ENCODE measurements around the gene TMEM236.

TMEM236 gene

DNA sequence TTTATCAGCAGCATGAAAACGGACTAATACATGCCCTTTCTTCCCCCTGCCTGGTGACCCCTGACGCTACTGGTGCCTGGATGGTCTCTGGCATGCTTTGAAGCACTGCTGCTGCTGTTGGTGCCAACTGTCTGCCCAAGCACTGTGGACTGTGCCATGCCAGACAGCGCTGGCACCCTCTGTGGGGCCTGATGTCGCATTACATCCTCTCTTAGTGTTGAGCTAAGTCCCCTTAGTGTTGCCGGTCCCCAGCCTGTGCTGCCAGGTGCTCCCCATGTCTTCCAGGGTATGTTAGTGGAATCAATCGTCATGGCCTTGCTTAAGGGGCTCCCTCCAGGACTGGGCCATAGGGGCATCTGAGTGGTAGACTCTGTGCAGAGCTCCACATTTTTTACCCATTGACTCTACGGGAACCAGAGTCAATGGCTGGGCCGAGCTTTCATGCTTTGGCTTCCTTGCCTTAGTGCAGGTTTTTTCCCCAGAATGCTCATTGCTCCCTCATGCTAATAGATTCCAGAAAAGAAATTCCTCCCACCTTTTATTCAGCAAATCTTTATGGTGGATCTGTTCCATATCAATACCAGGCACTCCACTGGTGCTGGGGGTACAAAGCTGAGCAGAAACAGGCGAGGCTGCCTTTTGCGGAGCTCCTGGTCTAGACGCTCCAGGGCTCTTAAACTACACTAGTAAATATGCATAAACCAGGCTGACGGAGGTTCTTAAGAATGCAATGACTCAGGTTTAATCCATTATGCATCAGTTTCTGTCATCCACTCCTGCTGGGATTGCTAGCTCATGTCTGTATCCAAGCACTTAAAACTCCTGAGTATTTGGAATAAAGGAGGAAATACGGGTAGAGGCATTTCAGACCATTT is 35.3 kb downstream of the TMEM236 start:
- DNase-seq (ENCODE audit: low read depth in 2 of 2, low spot score in 1 of 2) = no peak

DNA sequence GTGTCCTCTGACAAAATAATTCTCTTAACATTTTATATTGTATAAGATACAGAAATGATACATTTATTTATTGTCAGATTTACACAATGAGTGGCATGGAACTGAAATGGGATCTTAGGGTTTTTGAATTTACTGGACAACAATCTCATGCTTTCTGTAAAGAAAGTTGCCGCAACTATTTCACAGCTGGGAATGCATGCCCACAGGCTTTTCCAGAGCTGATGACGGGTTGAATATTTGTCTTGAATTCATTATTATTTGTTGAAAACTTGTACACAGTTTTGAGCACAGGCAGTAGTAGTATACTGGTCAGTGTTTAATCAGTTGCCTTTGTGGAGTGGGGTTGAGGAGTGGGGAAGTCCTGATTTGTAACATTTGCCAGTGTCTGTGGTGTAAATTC is 36.6 kb downstream of the TMEM236 start:
- no peak for DNase-seq (ENCODE audit: low read depth in 2 of 2, low spot score in 1 of 2)

DNA sequence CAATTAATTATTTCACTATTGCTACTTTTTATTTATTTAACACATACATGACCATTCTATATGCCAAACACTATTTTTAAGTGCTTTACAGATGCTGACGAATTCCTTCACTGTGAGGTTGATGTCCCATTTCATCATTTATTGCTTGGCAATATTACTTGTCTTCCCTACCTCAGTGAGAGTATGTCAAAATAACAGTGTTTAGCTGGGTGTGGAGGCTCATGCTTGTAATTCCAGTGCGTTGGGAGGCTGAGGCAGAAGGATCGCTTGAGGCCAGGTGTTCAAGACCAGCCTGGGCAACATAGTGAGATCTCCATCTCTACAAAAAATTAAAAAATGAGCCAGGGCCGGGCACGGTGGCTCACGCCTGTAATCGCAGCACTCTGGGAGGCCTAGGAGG is 37.4 kb downstream of the TMEM236 start:
- no peak for DNase-seq (ENCODE audit: low read depth in 2 of 2, low spot score in 1 of 2)

DNA sequence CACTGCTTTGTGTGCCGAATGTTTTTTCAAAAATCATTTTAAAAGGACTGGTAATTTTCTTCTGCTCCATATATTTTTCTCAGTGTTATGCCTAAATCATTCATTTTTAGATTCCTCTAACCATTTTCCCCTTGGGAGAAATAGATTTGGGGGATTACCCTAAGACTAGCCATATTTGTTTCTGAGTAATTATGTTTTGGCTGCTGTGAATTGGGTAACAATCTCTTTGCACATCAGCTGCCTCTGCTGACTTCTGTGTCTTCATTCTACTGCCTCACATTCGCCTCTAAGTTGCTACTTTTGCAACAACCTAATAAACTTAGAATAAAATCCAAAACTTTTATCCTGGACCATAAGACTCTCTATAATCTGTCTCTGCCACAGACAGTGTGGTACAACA is 38.6 kb downstream of the TMEM236 start:
- DNase-seq (ENCODE audit: low read depth in 2 of 2, low spot score in 1 of 2) = no peak

DNA sequence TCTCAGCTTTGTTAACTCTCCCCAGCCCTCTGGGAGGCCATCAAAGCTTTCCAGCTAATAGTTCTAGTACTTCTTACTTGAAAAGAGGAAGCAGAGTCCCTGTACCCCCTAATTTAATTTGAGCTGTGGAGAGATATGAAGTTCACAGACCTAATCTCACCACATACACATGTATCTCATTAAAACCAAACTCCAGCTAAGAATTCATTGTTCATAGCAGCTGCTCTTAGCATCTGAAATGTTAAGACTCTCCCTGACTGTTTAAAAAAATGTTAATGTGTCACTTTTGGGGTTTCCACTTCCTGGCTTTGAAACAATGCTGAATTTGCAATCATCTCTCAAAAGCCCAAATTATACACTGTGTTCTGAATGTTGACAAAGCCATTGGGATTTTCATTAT is 41.0 kb downstream of the TMEM236 start:
- no peak for DNase-seq (ENCODE audit: low read depth in 2 of 2, low spot score in 1 of 2)

DNA sequence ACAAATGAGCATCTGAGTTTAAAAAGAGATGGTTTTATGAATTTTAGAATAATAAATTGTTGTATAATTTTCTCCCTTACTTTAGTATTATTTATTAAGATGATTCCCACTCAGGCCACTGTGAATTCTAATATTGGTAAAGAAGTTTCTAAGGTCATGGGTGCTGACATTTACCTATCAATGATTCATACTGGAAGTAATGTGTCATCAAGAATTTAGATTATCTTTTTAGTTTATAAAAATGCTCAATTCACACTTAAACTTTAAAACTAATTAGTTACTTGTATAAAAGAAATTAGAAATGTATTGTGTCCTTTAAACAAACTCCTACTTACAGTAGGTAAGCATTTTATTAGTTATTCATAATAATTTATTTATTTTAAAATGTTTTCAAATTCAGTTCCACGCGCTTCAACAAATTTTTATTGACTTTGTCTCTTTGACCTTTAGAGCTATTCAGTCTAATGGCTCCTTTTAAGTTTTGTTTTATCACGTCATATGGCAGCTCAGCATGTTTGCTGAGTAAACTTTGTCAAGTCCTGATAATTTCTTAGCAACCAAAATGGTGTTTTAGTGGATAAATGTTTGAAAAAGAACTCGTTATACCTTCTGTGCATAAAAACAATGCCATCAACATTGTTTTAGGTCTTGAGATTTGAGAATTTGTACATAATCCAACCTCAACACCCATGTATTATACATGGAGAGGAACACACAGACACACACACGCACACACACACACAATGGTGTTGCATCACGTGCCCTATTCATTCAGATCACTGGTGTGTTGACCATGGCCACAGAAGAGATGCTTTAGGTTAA is 42.0 kb downstream of the TMEM236 start:
- no peak for DNase-seq (ENCODE audit: low read depth in 2 of 2, low spot score in 1 of 2)

DNA sequence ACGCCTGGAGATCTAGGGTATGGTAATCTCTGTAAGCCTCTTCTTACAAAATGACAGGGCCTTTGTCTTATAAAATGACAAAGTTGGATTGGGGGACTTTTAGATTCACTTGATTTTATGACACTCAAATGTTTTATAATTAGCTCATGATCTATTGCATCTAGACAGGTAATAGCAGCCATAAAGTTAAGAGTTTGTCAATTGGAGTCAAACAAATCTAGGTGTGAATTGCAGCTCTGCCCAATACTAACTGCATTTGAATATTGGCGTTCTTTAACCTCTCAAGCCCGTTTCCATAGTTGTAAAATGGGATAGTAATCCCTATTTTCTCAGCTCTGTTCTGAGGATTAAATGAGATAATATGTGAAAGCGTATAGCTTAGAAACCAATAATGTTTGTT is 43.1 kb downstream of the TMEM236 start:
- no peak for DNase-seq (ENCODE audit: low read depth in 2 of 2, low spot score in 1 of 2)

DNA sequence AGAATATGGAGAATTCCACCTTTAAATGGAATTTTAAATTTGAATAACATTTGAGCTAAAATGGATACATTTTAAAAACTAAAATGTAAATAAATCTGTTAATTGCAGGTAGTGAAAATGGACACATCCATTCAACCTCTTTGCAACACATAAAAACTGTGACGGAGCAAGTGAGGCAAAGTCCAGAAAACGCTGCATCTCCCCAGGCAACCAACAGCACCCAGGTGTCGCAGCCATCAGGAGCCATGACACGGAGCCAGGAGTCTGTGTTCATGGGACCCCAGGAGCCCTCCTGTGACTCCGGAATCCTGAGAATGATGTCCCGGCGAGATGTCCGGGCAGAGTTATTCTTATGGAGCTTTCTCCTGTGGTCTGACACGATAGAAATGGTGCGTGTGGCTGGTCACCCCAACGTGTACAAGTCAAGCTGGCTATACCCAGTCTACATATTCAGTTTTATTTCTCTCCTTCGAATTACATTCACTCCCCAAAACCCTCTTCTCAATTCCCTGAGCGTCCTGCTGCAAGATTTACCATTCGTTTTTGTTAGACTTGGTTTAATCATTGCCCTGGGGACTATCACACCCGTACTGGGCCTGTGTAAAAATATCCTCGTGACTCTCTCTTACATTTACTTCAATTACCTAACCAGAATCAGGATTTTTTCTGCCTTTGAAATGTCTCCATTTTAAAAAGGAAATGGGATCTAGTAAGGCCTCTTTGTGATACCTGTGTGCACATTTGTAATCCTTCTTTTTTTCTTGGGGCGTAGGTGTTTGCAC is 44.0 kb downstream of the TMEM236 start:
- DNase-seq (ENCODE audit: low read depth in 2 of 2, low spot score in 1 of 2) = no peak

DNA sequence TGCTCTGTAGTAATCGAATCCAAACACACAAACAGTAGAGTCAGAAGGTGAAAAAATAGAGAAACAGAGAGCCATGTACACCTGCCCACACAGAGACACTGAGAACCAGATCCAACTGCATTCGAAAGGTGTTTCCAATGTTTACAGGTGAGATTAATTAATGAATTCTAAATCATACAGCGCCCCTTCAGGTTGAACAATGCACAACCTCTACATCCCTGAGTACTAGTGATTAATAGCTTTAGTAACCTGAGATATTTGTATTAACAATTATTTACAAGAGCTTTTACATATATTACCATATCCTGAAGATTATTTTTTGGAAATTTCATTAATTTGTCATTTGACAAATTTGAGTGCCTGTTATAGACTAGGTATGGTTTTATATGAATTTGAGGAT is 49.5 kb downstream of the TMEM236 start:
- no peak for DNase-seq (ENCODE audit: low read depth in 2 of 2, low spot score in 1 of 2)

DNA sequence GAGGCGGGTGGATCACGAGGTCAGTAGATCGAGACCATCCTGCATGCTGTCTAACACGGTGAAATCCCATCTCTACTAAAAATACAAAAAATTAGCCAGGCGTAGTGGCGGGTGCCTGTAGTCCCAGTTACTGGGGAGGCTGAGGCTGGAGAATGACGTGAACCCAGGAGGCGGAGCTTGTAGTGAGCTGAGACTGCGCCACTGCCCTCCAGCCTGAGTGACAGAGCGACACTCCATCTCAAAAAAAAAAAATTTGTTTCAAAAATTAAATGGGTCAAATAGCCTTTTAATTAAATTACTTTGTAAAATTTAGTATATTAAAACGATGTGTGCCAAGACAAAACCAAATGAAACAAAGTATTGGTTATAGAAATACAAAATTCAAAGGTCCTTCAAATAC is 50.3 kb downstream of the TMEM236 start:
- no peak for DNase-seq (ENCODE audit: low read depth in 2 of 2, low spot score in 1 of 2)

DNA sequence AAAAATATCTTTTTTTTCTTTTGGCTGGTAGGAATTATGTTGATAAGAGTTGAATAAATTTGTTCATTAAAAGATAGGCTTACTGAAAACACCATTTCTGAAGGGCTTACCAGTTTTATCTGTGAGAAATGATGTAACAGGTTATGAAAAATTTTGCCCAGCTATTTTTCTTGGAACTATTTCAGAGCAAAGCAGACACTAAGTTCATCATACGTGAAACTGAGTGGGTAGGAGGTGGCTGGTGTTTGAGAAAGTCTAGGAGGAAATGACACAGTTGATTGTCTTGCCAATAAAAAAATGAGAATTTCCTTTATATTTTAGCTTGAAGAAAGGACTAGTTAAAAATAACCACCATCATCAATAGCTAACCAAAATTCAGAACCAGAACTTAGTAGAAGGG is 51.0 kb downstream of the TMEM236 start:
- DNase-seq (ENCODE audit: low read depth in 2 of 2, low spot score in 1 of 2) = no peak

DNA sequence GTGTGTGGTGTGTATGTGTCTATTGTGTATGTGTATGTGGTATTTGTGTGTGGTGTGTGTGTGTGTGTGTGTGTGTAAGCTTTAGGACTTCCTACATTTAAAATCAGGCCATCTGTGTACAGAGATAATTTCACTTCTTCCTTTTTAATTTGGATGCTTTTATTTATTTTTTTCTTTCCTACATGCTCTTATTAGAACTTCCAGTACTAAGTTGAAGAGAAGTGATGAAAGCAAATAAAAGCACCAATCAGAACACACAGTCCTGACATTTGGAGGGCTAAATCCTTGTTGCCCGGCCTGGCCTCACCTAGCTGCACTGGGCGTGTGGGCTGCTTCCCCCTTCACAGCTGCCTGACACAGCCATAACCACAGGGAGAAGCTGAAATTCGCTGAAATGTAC is 53.3 kb downstream of the TMEM236 start:
- DNase-seq (ENCODE audit: low read depth in 2 of 2, low spot score in 1 of 2) = no peak

DNA sequence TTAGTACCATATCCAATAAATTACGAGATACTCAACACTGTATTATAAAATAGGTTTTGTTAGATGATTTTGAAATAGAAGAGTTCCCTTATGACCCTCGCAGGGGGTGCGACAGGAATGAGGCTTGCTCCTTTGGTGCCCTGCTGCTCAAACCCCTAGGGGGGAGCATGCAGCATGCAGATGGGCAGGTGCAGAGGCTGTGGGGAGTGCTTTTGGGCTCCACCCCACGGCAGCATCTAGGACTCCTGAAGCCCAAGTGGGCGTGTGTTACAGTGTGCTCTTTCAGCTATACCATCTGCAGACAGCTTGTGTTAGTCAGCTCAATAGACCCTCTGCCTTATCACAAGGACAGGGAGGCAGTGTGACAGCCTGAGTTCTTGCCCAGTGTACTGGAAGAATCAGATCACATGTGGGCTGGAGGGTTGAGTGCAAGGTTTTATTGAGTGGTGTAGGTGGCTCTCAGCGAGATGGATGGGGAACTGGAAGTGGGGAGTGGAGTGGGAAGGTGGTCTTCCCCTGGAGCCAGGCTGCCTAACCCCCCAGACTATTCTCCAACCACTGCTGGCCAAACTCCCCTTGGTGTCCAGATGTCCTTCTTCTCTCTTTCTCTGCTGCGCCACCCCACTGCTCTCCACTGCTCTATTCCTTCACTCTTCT is 54.0 kb downstream of the TMEM236 start:
- DNase-seq (ENCODE audit: low read depth in 2 of 2, low spot score in 1 of 2) = no peak

DNA sequence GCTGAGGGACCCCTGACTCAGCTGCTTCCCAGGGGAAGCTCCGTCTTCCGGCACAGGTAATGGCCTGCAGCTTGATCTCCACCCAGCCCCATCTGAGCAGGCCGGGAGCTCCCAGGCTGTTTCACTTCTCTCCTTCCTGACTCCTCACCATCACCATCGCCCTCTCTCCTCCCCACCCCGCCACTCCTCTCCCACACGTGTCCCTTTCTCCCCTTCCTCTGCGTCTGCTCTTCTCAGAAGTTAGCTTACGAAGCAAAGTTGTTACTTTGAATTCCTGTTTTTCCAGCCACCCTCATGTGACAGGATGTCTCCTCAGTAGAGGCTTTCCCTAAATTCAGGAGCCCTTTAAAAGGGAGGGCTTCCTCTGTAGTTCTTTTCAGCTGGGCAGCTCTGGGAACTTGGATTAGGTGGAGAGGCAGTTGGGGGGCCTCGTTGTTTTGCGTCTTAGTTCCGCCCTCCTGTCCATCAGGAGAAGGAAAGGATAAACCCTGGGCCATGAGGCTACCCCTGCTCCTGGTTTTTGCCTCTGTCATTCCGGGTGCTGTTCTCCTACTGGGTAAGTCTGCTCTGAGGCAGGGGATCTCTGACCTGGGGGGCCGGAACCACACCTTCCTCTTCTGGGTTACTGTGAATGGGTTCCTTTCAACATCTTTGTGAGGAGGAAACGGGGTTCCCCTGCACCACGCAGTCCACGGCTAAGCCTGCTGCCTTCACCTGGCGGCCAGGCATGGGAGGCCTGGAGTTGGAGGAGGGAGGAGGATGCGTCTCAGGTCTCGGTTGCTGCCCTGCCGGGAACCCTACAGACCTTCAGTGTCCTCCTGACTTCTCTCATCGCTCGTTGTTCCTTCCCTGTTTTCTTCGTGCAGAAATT is 57.2 kb downstream of the TMEM236 start, which contains the start of gene MRC1:
Gene MRC1 (plus strand): TSS at position 378 of the 871 bp plus-strand sequence. CDS start 118 bp downstream, at position 496.
- DNase-seq (ENCODE audit: low read depth in 2 of 2, low spot score in 1 of 2) = no peak

DNA sequence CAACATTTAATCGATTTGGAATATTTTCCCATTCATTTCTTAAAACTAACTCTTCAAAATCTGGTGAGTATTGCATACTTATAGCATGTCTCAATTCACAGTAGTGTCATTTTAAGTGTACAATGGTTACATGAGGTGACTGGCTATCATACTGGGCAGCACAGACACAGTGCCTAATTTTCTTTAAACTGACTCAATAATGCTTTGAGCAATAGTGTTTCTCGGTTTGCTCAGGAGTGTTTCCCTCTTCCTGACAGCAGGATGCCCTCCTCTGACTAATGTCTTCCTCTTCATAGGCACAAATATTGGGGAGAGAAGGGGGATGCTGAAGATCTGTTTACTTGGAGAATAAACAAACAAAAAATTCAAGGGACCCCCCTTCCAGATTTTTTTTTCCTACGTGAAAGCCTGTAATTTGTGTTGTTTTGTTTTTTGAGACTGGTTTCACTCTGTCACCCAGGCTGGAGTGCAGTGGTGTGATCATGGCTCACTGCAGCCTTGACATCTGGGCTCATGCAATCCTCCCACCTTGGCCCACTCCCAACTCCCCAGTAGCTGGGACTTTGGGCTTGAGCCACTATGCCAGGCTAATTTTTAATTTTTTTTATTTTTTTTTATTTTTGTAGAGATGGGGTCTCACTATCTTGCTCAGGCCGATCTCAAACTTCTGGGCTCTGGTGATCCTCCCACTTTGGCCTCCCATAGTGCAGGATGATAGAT is 59.3 kb downstream of the TMEM236 start:
- no peak for DNase-seq (ENCODE audit: low read depth in 2 of 2, low spot score in 1 of 2)

DNA sequence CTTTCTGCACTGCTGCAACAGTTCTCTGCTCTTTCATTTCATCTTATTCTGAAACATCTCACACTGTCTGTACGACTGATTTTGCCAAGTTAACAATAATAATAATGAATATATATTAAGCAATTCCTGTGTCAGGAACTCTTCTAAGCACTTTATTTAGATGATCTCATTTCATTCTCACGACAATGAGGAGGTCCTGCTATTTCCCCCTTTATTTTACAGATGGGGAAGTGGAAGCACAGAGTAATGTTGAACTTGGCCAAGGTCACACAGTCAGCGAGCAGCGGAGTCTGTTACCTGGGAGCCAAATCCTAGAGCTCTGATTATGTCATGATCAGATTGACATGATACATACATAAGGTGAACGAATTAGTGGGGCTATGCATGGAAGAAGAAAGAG is 63.0 kb downstream of the TMEM236 start:
- DNase-seq (ENCODE audit: low read depth in 2 of 2, low spot score in 1 of 2) = no peak

DNA sequence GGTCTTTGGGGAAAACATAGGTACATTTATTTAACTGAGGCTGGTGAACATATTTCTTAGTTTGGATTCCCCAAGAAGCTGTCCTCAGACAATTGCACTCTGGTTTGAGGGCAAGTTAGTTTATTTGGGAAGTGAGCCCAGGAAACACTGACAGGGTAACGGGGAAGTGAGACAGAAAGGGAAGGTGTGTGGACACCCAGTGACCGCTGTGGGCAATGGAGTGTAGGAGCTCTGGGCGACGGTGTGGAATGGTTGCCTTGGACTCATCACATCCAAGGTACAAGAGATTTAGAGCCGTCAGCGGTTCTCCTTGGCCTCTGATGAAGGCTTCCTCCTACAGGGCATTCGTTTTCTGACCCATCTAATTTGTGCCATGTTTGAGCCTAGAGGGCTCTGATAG is 64.2 kb downstream of the TMEM236 start:
- no peak for DNase-seq (ENCODE audit: low read depth in 2 of 2, low spot score in 1 of 2)

DNA sequence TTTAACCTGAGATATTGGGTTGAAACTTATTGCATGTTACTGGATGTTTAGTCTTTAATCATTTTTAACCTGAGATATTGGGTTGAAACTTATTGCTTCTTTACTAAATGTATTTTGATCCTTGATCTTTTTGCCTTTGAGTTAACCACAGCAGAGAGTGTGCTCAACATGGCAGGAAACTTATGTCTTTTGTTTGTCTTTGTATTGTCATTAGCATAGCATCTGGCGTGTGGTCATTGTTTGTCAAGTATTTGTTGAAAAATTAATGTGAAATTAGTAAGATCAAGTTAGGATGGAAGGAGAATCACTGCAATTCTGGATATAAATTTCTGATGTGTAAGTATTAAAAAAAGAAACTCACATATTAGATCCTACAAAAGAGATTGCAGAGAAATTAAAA is 65.3 kb downstream of the TMEM236 start:
- DNase-seq (ENCODE audit: low read depth in 2 of 2, low spot score in 1 of 2) = no peak

DNA sequence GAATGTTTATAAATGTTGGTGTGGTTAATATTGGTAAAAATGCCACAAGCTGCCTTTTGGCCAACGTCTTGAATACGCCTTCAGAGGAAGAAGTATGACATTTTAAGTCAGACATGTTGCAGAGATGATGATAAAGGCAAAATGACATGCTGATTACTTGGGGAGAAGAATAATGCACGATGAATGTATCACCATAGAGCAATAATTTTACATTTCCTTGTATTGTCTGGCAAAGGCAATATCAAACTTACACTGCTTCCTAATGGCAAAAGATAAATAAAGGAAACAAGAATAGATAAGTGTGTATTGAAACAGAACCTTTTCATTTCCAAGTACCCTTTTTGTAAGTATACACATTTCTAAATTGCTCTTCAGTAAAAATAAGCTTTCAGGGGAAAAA is 65.8 kb downstream of the TMEM236 start:
- no peak for DNase-seq (ENCODE audit: low read depth in 2 of 2, low spot score in 1 of 2)

Data from stimulated activated CD8-positive, alpha-beta memory T cell treated with anti-CD3 and anti-CD28 coated beads, Interleukin-4, amount 100 ng/mL, for 1 hour (primary cell).